Spleen (tissue), 7 donors: ENCODE data around the gene VTI1A.

ENCODE experiments used
- POLR2AphosphoS5 ChIP-seq, 3 donors: sonication (generic); formaldehyde crosslinking; IDR thresholded peaks; one replicate each; pipeline ENCODE4 v1.5.1; 2017; ENCODE audit warnings: antibody characterized with exemption in 3 of 3
- TF ChIP-seq, protein P1 (sequence below), 11 experiments: fragments of 200-600 bp in 7 of 11; fragments of 450-650 bp in 4 of 11; sonication (generic) in 4 of 11; IDR thresholded peaks in 8 of 11; conservative IDR thresholded peaks in 3 of 11; 1 replicate in 7 of 11; 2 replicates in 4 of 11; pipeline versions ENCODE4 v1.4.0 to v1.8.0; 2016 to 2021; ENCODE audit warnings: antibody characterized with exemption in 11 of 11, inconsistent platforms in 4 of 11, mild to moderate bottlenecking in 1 of 11
- donor health status: DM: no; HTN: no; CAD: no; lungs with moderate emphysema.
- donor health status: DM: no; HTN: no; CAD: no.
- donor health status: DM: no; HTN: no; CAD: no.

DNA sequence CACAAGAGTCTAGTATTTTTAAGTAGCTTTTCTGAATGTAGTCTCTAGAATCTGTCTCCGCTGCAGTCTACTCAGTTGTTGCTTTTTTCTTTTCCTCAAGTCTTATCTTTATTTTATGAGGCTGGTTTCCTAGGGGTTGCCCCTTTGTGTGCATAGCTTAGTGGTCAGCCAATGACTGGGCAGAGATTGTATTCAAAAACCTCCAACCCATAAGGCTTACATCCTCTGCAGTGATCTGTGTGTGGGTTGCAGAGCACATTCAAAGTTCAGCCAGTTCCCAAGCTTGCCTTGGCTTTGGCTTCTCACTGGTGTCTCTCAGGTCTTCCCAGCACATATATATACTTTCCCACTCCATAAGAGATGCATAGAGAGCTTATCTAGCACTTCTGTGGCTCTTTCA lies 343.0 kb downstream of the VTI1A start:
- TF ChIP-seq, protein P1, sequence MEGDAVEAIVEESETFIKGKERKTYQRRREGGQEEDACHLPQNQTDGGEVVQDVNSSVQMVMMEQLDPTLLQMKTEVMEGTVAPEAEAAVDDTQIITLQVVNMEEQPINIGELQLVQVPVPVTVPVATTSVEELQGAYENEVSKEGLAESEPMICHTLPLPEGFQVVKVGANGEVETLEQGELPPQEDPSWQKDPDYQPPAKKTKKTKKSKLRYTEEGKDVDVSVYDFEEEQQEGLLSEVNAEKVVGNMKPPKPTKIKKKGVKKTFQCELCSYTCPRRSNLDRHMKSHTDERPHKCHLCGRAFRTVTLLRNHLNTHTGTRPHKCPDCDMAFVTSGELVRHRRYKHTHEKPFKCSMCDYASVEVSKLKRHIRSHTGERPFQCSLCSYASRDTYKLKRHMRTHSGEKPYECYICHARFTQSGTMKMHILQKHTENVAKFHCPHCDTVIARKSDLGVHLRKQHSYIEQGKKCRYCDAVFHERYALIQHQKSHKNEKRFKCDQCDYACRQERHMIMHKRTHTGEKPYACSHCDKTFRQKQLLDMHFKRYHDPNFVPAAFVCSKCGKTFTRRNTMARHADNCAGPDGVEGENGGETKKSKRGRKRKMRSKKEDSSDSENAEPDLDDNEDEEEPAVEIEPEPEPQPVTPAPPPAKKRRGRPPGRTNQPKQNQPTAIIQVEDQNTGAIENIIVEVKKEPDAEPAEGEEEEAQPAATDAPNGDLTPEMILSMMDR (IDR thresholded peaks at IDR 0.05 in 8 of 11, conservative IDR thresholded peaks at IDR 0.05 in 3 of 11): no peak
- TF ChIP-seq POLR2AphosphoS5 (IDR thresholded peaks at IDR 0.05): no peak
